Activated CD8-positive, alpha-beta memory T cell treated with anti-CD3 and anti-CD28 coated beads for 48 hours (primary cell): Measurements from ENCODE around the gene ZNF862.
"Not testable (repeated sequence)": the region's sequence is repeated elsewhere in the genome, so short reads cannot be mapped to it uniquely, and the experiment has no call there.

Source experiments
- DNase-seq, 3 experiments: peaks; one replicate each; pipeline ENCODE4 v3.0.0-alpha.2; 2020; ENCODE audit warnings: low read depth in 2 of 3, low spot score in 2 of 3

The ZNF862 gene

DNA sequence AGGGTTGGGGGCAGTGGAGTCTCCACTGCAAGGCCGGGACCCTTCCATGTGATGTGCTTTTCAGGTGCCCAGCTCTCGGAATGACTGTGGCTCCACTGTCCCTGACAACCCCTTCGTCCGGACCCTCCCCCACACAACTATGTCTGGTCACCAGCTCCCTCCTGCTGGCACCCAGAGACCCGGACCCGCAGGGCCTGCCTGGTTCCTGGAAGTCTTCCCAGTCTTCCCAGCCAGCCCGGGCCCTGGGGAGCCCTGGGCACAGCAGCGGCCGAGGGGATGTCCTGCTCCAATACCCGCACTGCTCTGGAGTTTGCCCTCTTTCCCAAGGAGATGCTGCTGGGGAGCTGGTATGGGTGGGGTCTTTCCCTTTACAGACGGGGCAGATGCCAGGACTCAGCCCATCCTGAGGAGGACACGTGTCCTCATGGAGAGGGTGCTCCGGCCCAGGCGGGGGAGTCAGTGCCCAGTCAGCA, 41.1 kb downstream of the ZNF862 start:
- DNase-seq: no peak

DNA sequence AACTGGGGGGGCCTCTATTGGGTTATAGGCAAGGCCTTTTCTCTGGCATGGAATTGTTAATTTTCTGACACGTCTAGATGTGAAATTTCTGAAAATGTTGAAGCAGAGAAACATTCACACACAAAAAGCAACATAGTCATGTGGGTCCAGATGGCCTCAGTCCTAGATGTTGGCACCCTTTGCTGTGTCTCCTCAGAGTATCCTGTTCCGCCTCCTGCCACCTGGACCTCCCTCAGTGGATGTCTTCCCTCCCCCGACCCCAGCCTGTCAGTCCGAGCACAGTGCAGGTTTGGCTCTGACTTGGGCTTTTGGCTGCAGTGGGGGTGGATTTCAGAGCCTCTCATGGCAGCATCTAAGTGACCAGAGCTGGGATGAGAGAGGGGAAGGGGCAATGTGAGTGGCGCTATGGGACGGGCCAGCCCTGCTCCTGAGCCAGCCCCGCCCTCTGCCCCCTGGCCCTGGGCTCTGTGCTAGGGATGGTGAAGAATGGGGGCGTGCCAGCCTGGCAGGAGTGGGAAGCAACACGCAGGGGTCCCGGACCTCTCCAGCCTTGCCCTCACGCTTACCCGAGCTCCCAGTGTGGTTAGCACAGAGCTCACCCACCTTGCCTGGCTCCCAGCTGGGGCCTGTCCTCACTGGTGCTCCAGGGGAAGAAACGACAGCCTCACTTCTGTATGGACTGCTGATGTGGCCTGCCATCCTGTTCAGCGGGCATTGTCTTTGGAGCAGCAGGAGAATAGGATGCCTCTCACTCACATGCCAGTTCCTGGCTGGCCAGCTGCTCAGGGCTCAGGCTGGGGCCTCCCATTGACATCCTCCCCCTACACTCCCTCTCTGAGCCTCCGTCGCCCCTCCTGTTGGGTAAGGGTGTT, 41.8 kb downstream of the ZNF862 start:
- DNase-seq: no peak

DNA sequence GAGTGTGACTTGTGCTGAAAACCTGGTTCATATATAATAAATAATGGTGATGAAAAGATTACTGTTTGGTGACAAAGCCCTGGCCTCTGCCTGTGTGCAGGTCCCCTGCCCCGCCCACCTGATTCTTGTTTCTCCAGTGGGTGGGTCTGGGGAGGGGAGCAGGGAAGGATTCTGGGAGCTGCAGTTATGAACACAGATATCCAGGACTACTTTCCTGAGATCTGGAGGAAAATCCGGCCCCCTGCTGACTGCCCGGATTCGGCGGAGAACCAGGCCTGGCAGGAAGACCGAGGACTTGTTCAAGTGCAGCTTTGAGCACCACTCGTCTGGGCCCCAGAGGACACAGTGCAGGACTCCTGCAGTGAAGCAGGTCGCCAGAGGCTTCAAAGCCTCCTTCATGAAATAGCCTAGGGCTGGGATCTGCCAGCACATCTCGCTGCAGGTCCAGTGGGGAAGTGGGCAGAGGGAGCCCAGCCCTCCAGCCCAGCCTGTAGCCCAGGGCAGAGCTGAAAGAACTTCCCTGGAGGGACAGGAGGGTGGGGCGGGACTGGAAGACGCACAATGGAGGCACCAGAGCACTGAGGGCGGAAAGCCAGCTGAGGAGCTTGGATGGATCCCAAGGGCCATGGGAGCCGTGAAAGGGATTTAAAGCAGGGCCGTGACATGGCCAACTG, 42.6 kb downstream of the ZNF862 start:
- no peak for DNase-seq

DNA sequence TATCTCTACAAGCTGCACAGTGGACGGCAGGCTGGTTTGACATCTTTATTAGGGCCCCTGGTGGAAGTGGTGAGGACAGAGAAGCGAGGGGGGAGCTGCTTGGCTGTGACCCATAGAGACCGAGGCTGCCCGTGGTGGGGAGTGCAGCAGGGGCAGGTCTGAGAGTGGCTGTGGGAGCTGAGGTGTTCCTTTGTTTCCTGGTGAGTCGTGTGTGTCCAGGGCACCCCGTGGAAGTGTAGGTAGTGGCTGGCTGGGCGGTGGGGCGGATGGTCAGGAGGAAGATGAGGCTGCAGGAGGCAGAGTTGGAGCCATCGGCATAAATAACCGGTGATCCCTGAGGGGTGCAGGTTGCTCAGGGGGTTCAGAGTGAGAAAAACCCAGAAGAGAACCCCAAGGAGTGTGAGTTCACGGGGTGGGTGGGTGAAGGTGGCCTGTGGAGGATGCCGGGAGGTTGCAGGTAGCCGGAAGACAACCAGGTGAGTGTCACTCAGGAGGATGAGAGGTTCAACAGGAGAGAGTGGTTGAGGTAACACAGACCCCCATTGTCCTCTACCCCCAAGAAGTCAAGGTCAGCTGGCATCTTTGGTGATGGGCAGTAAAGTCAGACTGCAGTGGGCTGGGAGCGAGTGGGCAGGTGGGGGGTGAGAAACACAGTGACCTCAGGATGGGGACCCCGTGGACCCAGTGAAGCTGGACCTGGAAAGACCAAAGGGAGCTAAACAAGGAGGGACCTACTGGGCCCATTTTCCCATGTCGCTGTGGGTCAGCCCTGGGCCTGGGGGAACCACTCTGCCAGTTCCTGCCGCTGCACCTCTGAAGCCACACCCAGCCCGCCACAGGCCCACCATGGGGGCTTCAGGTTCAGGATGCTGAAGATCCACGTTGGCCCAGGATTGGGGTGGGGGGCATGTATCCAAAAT, 43.4 kb downstream of the ZNF862 start:
- DNase-seq: no peak

DNA sequence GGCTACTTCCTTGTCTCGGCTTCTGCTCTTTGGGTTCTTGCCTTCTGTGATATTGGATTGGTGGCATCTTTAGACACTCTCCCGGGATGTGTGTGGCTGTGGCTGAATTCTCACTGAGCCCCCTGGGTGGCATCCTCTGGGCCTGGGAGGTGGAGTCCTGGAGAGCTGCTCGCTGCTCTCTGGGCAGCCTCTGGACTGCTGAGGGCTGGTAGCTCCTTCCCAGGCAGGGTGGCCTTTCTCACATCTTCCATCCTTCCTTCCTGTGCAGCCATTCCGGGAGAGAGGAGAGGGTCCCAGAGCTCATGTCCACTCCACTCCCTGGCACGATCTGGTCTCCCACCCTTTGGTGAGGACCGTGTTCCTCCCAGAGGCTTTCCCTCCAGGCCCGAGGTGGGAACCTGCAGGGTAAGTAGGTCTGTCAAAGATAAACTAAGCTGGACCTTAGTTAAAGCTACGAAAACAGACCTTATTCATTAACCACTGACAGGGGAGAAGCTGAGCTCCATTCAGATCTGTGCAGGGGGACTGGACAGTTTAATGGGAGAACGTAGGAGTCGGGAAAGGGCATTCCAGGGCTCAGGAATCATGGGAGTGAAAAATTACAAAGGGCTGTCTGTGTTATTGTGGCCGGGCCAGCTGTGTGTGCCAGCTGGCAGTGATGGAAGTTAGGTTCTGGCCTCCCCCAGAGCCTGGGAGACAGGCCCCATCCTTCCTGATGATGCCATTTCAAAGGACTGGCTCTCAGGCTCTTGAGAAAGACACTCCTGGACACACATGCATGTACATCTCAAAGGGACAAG, 44.3 kb downstream of the ZNF862 start:
- no peak for DNase-seq

DNA sequence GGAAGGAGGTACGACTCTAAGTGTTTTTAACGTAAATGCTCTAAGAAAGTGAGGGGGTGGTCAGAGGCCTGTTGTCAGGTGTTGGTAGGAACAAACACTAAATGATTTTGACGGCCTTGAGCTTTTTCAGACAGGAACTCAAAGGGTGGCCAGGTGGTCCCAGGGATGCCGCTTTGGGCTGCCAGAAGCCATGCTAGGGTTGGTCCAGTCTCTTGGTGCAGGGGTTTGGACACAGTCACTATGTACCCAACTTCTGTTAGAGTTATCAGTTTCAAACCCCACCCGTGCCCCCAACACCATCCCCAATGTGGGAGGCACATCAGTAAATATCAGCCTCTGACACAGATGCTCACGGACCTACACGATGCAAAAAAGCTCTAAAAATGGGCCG, 44.9 kb downstream of the ZNF862 start:
- no peak for DNase-seq

DNA sequence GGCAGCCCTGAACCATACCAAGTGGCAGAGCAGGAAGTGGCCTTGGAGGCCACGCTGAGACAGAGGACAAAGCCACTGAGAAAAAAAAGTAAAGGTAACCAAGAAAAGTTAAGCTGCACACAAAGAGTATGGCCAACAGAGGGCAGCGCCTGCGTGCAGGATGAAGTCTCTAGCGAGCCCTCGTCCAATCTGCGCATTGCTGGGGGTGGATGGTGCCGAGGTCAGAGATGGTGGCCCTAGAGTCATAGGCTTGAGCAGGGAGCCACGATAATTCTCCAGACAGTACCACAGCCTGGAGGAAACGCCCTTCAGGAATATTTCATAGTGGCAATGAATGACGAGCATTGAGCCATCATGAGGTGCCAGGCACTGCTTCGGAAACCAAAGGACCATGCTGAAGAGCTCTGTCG, 45.3 kb downstream of the ZNF862 start:
- DNase-seq: no peak

DNA sequence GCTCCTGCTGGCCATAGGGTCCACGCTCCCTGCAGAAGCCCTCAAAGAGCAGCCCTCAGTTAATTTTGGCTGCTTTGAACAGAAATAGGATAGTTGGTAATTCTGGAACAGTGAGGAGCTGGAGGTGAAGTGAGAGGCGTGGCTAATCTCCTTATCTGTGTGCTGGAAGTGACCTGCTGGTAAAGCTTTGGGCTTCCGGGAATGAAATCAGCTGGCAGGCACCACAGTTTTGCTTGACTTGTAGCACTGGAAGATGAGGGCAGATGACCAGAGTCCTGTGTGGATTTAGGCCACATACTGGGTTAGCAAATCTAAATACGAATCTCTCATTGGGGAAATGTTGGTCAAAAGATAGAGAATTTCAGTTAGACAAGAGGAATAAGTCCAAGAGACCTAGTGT, 45.8 kb downstream of the ZNF862 start:
- DNase-seq: no peak

DNA sequence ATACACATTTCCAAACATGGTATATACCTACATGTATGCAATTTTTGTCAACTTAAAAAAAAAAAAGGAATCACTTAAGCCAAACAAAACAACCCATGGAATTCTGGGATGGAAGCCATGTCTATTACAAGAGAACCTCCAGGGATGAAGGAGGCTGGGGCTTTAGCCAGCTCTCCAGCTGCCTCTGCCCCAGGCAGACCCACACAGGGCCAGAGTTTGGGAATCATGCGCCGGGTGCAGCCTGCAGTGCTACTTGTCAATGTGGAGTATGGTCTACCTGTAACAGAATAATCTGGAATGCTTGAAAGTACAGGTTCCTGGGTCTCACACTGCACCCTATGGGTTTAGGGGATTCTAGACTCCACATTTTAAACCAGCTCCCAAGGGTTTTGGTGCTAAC, 46.4 kb downstream of the ZNF862 start:
- no peak for DNase-seq

DNA sequence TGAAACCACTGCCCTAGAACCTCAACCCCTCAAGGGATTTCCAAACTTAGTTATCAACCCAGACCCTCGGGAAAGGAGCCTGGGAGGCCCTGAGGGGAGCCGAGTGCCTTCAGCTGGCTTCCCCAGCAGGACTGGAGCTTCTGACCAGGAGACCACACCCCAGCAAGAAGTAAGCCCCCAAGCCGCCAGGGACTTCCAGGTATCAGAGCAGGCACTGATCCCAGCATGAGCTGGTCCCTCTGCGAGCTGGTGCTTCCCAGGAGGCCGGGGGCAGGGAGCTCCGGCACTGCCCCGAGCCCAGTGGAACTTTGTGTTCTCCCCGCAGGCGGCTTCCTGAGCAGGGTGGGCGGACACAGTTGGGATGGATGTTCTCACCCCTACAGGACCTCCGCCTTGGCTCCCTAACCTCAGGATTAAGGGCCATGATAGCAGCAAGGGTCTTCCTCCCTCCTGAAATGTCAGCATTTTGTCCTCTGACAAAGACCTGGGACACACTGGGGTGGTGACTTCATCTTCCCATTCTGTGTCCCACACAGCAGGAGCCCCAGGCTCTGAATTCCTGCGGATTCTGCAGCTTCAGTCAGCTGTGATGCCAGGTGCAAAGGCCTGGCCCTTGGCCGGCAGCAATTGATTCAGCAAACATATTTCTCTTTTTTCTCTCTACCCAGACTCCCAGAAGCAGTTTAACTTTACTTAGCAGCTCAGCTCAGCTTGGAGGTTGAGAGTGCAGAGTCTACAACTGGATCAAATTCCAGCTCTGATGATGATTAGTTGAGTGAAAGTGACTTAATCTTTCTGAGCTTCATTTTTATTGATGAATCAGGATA, 47.2 kb downstream of the ZNF862 start:
- DNase-seq: no peak

DNA sequence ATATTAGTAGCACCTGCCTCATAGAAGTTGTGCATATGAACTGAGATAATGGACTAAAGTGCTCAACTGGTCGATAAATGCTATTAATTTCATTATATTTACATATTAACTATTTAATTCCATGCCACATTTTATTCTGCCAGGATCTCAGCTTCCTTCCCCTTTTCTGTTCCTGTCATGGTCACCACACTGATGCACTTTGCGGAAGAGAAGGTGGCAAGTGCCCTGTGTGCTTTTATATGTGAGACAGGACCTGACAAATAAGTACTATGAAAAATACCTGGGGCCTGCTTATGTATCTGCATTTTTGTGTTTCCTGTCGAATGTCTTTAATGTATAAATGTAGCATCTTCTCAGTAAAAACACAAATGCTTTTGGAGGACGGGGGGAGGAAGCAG, 47.8 kb downstream of the ZNF862 start:
- DNase-seq: no peak

DNA sequence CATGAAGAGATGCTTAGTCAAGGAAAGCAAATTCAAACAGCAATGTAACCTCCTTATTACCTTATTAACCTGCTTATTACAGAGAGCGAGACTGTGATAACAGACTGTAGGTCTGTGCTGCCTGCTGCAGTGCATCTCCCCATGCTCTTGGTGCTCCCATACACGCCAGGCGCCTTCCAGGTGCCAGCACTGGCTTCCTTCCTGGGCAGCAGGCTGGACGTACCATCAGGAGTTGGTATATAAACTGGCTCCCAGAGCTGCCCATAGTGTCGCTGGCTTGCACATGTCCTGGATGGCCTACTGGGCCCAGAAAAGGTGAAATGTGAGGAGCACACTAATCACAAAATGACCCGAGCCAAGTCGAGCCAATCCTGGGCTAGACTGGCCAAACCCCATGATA, 49.1 kb downstream of the ZNF862 start:
- DNase-seq: no peak

DNA sequence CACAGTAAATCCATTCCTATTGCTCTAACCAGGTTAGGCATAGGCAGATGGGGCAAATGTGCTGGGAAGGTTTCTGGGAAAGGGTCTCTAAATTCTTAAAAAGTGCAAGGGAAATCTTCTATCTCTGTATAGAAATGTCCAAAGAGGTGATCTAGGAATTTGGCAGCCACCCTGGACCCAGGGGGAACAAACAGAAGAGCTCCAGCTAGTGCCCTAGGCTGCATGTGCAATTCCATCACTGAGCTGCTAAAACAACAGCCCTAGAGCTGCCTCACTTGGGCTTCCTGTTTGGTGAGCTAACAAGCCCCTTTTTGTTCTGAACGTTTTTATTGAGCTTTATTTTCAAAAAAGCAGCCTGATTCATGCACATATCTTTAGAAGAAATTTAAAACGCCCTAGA, 52.5 kb downstream of the ZNF862 start:
- not testable (repeated sequence) for DNase-seq

DNA sequence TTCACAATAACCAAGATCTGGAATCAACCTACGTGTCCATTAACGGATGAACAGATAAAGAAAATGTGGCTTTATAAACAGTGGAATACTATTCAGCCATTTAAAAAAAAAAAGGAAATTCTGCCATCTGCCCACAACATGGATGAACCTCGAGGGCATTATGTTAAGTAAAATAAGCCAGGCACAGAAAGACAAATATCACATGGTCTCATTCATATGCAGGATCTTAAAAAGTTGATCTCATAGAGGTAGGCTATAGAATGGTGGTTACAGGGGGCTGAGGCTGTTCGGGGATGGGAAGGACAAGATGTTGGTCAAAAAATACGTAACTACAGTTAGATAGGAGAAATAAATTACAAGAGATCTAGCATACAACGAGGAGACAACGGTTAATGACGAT, 56.8 kb downstream of the ZNF862 start:
- DNase-seq: not testable (repeated sequence)

DNA sequence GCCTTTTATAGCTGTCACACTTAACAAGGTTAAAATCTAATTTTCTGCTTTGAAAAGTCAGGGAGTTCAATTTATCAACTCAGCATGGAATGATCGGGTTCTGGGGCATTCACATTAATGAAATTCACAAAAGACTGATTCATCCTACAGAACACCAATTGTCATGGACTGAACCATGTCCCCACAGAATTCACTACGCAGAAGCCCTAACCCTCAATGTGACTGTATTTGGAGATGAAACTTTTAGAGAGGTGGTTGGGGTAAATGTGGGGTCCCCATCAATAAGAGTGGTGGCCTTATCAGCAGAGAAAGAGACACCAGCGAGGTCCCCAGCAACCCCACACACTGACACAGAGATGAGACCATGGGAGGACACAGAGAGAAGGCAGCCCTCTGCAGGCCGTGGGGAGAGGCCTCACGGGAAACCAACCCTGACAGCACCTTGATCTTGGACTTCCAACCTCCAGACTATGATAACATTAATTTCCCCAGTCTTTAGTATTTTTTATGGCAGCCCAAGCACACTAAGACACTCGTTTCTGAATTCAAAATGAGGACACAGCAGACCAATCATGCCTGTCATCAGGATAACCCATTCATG, 69.7 kb downstream of the ZNF862 start:
- not testable (repeated sequence) for DNase-seq

DNA sequence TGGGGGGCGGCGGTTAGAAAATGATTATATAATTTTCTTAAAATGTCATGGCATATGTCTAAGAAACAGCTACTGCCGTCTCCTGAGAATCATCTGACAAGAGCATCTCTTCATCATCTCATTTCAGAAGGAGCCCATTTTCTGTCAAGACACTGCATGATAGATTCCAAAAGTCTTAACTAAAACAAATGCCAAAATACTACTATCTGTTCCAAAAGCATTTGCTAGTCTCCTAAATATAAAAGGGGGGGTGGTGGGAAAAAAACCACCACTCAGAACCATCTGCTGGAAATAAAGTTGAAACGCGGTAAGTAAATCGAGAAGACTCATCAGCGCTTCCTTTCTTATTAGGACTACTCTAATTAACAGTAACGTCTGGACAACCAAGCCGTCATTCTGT, 72.0 kb downstream of the ZNF862 start:
- DNase-seq: not testable (repeated sequence)

DNA sequence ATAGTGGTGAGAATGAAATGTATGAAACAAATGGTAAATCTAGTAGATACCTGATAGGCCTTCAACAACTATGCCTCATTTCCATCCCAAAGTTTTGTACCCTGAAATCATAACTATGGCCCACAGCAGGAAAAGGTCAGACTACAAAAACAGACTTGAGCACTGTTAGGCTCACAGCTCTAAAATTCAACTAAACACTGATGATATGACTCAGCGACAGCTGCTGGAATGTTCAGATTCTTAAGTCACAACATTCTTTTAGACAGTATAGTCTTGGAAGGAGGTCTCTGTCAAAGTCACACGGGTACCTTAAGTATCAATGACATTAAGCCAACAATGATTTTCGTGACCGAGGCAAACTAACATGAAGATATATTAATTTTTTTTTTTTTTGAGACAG, 74.0 kb downstream of the ZNF862 start:
- not testable (repeated sequence) for DNase-seq
